Measurements from ENCODE around the gene ANXA10.

The ANXA10 gene

DNA sequence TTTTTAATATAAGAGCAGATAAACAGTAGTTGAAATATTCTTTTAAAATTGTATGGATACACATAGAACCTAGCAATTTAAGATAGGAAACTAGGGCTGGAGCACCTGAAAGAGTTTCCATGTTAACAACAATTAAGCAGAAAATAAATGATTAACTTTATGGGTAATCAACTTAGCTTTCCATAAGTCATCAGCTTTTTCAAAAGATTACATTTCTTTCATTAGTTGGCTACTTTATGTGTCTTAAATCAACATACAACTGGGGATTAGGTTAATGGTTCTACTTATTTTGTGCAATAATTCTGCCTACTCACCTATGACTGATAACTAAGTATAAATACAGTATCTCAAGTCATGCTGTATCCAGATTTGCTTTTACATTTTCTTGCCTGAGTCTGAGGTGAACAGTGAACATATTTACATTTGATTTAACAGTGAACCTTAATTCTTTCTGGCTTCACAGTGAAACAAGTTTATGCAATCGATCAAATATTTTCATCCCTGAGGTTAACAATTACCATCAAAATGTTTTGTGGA, at the start of gene ANXA10:
Gene ANXA10 (plus strand): TSS at position 362 of the 537 bp plus-strand sequence. CDS start 164 bp downstream, at position 526.
- no peaks in the 10 kb centered on the region for H3K9me3 ChIP-seq (ENCODE audit: control insufficient read depth, low read length)
- H3K27me3 ChIP-seq (ENCODE audit: control insufficient read depth, insufficient read depth, low read length) = no peaks in the 10 kb centered on the region
- peak within 1 kb of the TSS; percentile 78 for H3K9ac ChIP-seq (ENCODE audit: low read length)
- peak within 1 kb of the TSS; percentile 34 for H3K4me3 ChIP-seq (ENCODE audit: low read length)
- no peaks in the 10 kb centered on the region for H3K4me1 ChIP-seq (ENCODE audit: control insufficient read depth, insufficient read depth, low read length)
- no peaks in the 10 kb centered on the region for H3K36me3 ChIP-seq (ENCODE audit: control insufficient read depth, insufficient read depth, low read length)

GRCh38 chr4:168045354-168045753, 47.0 kb upstream of the ANXA10 start:
- H3K4me1 ChIP-seq (ENCODE audit: control insufficient read depth, insufficient read depth, low read length) = no peaks in the 10 kb centered on the region
- H3K27me3 ChIP-seq (ENCODE audit: control insufficient read depth, insufficient read depth, low read length) = no peaks in the 10 kb centered on the region
- no peak overlapping the region for H3K9ac ChIP-seq (ENCODE audit: low read length)
- no peak overlapping the region for H3K4me3 ChIP-seq (ENCODE audit: low read length)
- no peaks in the 10 kb centered on the region for H3K9me3 ChIP-seq (ENCODE audit: control insufficient read depth, low read length)
- H3K36me3 ChIP-seq (ENCODE audit: control insufficient read depth, insufficient read depth, low read length) = no peaks in the 10 kb centered on the region

DNA sequence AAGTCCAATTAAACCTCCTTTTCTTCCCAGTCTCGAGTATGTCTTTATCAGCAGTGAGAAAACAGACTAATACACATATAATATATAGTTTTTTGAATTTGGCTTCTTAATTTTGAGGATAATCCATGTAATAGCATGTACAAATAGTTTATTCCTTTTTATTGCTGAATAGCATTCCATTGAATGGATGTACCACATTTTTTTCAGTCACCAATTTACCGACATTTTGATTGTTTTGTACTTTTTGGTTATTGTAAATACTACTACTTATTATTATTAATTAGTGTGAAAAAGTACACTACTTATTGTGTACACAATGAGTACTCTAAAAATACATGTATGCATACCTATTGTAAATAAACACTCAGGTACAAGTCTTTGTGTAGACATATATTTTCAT, 42.3 kb upstream of the ANXA10 start:
- no peaks in the 10 kb centered on the region for H3K27me3 ChIP-seq (ENCODE audit: control insufficient read depth, insufficient read depth, low read length)
- H3K9me3 ChIP-seq (ENCODE audit: control insufficient read depth, low read length) = no peaks in the 10 kb centered on the region
- no peak overlapping the region for H3K4me3 ChIP-seq (ENCODE audit: low read length)
- H3K4me1 ChIP-seq (ENCODE audit: control insufficient read depth, insufficient read depth, low read length) = no peaks in the 10 kb centered on the region
- H3K36me3 ChIP-seq (ENCODE audit: control insufficient read depth, insufficient read depth, low read length) = no peaks in the 10 kb centered on the region
- no peak overlapping the region for H3K9ac ChIP-seq (ENCODE audit: low read length)

GRCh38 chr4:168051526-168051925, 40.8 kb upstream of the ANXA10 start:
- Histone ChIP-seq H3K4me1 (ENCODE audit: control insufficient read depth, insufficient read depth, low read length) (no peaks in the 10 kb centered on the region), H3K9ac (ENCODE audit: low read length) (no peak overlapping the region), H3K9me3 (ENCODE audit: control insufficient read depth, low read length) (no peaks in the 10 kb centered on the region), H3K27me3 (ENCODE audit: control insufficient read depth, insufficient read depth, low read length) (no peaks in the 10 kb centered on the region), H3K4me3 (ENCODE audit: low read length) (no peak overlapping the region), H3K36me3 (ENCODE audit: control insufficient read depth, insufficient read depth, low read length) (no peaks in the 10 kb centered on the region)

DNA sequence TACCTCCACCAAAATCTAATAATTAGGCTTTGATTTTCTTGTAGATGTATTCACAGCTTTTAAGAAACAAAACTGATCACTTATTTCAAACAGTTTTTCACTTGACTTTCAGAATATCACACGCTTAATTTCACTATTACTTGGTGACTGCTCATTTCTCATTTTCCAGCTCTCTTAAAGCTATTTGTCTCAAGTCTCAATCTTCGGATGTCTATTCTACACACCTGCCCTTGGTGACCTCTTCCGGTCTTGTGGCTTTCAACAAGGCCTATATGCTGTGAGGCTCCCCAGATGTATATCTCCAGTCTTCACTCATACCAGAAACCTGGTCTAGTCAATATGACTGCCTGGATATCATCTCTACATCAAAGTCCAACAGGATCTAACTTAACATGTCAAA, 34.9 kb upstream of the ANXA10 start:
- no peak overlapping the region for H3K9ac ChIP-seq (ENCODE audit: low read length)
- no peak overlapping the region for H3K4me3 ChIP-seq (ENCODE audit: low read length)
- H3K36me3 ChIP-seq (ENCODE audit: control insufficient read depth, insufficient read depth, low read length) = no peaks in the 10 kb centered on the region
- no peaks in the 10 kb centered on the region for H3K9me3 ChIP-seq (ENCODE audit: control insufficient read depth, low read length)
- H3K4me1 ChIP-seq (ENCODE audit: control insufficient read depth, insufficient read depth, low read length) = no peaks in the 10 kb centered on the region
- no peaks in the 10 kb centered on the region for H3K27me3 ChIP-seq (ENCODE audit: control insufficient read depth, insufficient read depth, low read length)

DNA sequence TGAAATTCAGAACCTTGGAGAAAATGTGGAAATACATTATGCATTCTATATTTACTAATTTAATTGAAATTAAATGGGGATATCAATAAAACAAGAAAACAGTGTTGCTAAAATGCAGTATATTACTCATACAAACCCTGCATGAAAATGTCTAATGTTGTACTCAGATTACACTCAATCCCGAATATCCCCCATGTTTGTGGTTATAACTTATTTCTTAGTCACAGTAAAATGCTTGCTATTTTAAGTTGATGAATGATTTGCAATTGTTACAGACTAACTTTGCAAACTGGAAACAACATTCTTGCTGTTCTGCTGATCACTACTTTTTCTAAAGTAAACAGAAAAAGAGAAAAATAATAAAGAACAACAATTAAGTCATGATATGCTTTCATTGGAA, 33.1 kb upstream of the ANXA10 start:
- Histone ChIP-seq H3K36me3 (ENCODE audit: control insufficient read depth, insufficient read depth, low read length) (no peaks in the 10 kb centered on the region), H3K9me3 (ENCODE audit: control insufficient read depth, low read length) (no peaks in the 10 kb centered on the region), H3K4me3 (ENCODE audit: low read length) (no peak overlapping the region), H3K27me3 (ENCODE audit: control insufficient read depth, insufficient read depth, low read length) (no peaks in the 10 kb centered on the region), H3K9ac (ENCODE audit: low read length) (no peak overlapping the region), H3K4me1 (ENCODE audit: control insufficient read depth, insufficient read depth, low read length) (no peaks in the 10 kb centered on the region)

- Histone ChIP-seq H3K36me3 (ENCODE audit: control insufficient read depth, insufficient read depth, low read length) (no peaks in the 10 kb centered on the region), H3K4me3 (ENCODE audit: low read length) (no peak overlapping the region)
Measured at GRCh38 chr4:168063031-168063430, 29.3 kb upstream of the ANXA10 start.

DNA sequence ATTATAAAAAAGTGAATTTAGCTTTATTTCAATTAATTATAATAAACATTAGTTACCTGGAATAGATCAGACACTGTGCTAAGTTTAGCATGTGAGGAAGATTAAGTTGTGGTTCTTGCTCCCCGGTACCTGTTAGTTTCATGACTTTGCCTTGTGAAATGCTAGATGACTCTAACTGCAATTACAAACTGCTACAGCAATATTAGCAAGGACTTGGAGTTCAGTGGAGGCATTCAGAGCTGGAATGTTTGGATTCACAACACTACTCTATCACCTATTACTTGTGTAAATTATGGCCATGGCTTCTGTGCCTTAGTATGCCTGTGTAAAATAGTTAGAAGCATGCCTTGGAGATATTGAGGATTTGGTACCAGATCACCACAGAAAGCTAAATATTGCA, 21.4 kb upstream of the ANXA10 start:
- no peaks in the 10 kb centered on the region for H3K9me3 ChIP-seq (ENCODE audit: control insufficient read depth, low read length)
- no peaks in the 10 kb centered on the region for H3K36me3 ChIP-seq (ENCODE audit: control insufficient read depth, insufficient read depth, low read length)
- H3K4me1 ChIP-seq (ENCODE audit: control insufficient read depth, insufficient read depth, low read length) = no peaks in the 10 kb centered on the region
- no peaks in the 10 kb centered on the region for H3K27me3 ChIP-seq (ENCODE audit: control insufficient read depth, insufficient read depth, low read length)
- H3K4me3 ChIP-seq (ENCODE audit: low read length) = no peak overlapping the region
- H3K9ac ChIP-seq (ENCODE audit: low read length) = no peak overlapping the region

More at GRCh38 chr4:168063031-168063430, 29.3 kb upstream of the ANXA10 start:
- Histone ChIP-seq H3K9me3 (ENCODE audit: control insufficient read depth, low read length) (no peaks in the 10 kb centered on the region), H3K27me3 (ENCODE audit: control insufficient read depth, insufficient read depth, low read length) (no peaks in the 10 kb centered on the region), H3K9ac (ENCODE audit: low read length) (no peak overlapping the region), H3K4me1 (ENCODE audit: control insufficient read depth, insufficient read depth, low read length) (no peaks in the 10 kb centered on the region)

- H3K4me3 ChIP-seq (ENCODE audit: low read length) = no peak overlapping the region
- no peaks in the 10 kb centered on the region for H3K27me3 ChIP-seq (ENCODE audit: control insufficient read depth, insufficient read depth, low read length)
- H3K9ac ChIP-seq (ENCODE audit: low read length) = no peak overlapping the region
- H3K36me3 ChIP-seq (ENCODE audit: control insufficient read depth, insufficient read depth, low read length) = no peaks in the 10 kb centered on the region
- no peaks in the 10 kb centered on the region for H3K4me1 ChIP-seq (ENCODE audit: control insufficient read depth, insufficient read depth, low read length)
- H3K9me3 ChIP-seq (ENCODE audit: control insufficient read depth, low read length) = no peaks in the 10 kb centered on the region
Measured at GRCh38 chr4:168071304-168071703, 21.0 kb upstream of the ANXA10 start.

- H3K4me3 ChIP-seq (ENCODE audit: low read length) = no peak overlapping the region
- no peaks in the 10 kb centered on the region for H3K27me3 ChIP-seq (ENCODE audit: control insufficient read depth, insufficient read depth, low read length)
- H3K9me3 ChIP-seq (ENCODE audit: control insufficient read depth, low read length) = no peaks in the 10 kb centered on the region
- H3K36me3 ChIP-seq (ENCODE audit: control insufficient read depth, insufficient read depth, low read length) = no peaks in the 10 kb centered on the region
- no peaks in the 10 kb centered on the region for H3K4me1 ChIP-seq (ENCODE audit: control insufficient read depth, insufficient read depth, low read length)
- no peak overlapping the region for H3K9ac ChIP-seq (ENCODE audit: low read length)
Measured at GRCh38 chr4:168074861-168075260, 17.5 kb upstream of the ANXA10 start.

DNA sequence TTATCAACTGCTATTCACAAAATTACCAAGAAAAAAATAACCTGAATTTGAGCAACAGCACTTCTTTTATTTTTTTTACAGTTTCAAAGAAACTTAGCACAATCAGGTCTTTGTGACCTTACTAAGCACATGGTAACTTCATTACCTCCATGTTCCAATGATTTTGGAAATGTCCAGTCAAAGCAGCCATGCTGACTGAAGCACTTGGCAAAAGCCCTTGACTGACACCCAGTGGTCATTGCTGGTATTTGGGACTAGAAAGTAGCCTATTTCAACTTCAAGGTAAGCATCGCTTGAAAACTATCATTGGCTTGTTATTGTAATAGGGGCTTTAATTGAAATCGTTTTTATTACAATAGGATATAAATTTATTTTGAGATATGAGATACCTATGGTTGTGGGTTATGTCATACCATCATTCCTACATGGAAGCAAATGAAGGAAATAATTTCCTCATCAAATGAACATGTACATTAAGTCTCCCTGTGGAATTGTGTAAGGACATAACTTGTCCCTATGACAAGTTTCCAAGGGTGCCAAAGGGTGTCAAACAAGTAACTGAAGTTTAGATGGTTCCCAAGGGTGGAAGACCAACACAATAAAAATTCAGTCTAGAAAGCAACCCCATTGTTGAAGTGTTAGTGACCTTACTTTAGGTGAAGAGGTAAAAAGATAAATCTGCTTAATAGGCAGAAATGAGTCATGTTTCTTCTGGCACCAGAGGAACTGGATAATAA, 15.2 kb upstream of the ANXA10 start:
- Histone ChIP-seq H3K27me3 (ENCODE audit: control insufficient read depth, insufficient read depth, low read length) (no peaks in the 10 kb centered on the region), H3K4me1 (ENCODE audit: control insufficient read depth, insufficient read depth, low read length) (no peaks in the 10 kb centered on the region), H3K4me3 (ENCODE audit: low read length) (no peak overlapping the region), H3K36me3 (ENCODE audit: control insufficient read depth, insufficient read depth, low read length) (no peaks in the 10 kb centered on the region), H3K9me3 (ENCODE audit: control insufficient read depth, low read length) (no peaks in the 10 kb centered on the region), H3K9ac (ENCODE audit: low read length) (no peak overlapping the region)

GRCh38 chr4:168077726-168078239, 14.6 kb upstream of the ANXA10 start:
- Histone ChIP-seq H3K4me1 (ENCODE audit: control insufficient read depth, insufficient read depth, low read length) (no peaks in the 10 kb centered on the region), H3K27me3 (ENCODE audit: control insufficient read depth, insufficient read depth, low read length) (no peaks in the 10 kb centered on the region), H3K4me3 (ENCODE audit: low read length) (no peak overlapping the region), H3K9ac (ENCODE audit: low read length) (no peak overlapping the region), H3K9me3 (ENCODE audit: control insufficient read depth, low read length) (no peaks in the 10 kb centered on the region), H3K36me3 (ENCODE audit: control insufficient read depth, insufficient read depth, low read length) (no peaks in the 10 kb centered on the region)
